Measurements from ENCODE around the gene CIB2. TPM values are rescaled to one million over a fixed set of nuclear protein-coding genes. Genes with fewer than 3 reads are reported as not detected.

The CIB2 gene
- polyA plus RNA-seq, 2 of the 4 experiments (the other 2 are of a cell fraction), result 21.2 to 25.3 TPM

GRCh38 chr15:78125267-78125666 is 6.0 kb downstream of the CIB2 start (continued):
- no peak for TF ChIP-seq RAD21 (conservative IDR thresholded peaks at IDR 0.05 in 1 of 2, IDR thresholded peaks at IDR 0.05 in 1 of 2)
- TF ChIP-seq CBX8 (IDR thresholded peaks at IDR 0.05), result no peak
- TF ChIP-seq MYC (IDR thresholded peaks at IDR 0.05; ENCODE audit: borderline replicate concordance, low read length), result no peak

- Histone ChIP-seq H3K9me3 (no peaks in the 10 kb centered on the region), H3K27ac (no peak overlapping the region), H3K4me2 (no peak overlapping the region), H3K4me1 (no peaks in the 10 kb centered on the region), H3K4me3 (no peak overlapping the region)
- 74% methylated on average over 5 of the region's 5 CpGs for WGBS (ENCODE audit: missing lambda C conversion rate)
- POLR2A ChIA-PET, result no interaction called here
- FAIRE-seq (no peak), DNase-seq (ENCODE audit: low read depth in 1 of 2, low spot score in 1 of 2) (no peak), ATAC-seq (no peak)
- TF ChIP-seq CEBPB (IDR thresholded peaks at IDR 0.05) (no peak), HOXA7 (CRISPR knock-in tag; IDR thresholded peaks at IDR 0.05) (no peak), POLR2A (IDR thresholded peaks at IDR 0.05; ENCODE audit: low read length) (no peak)
- CTCF ChIA-PET, result interaction anchor here (0.7 to 6.8 kb wide), 8 partner anchors 10 to 330 kb away, joined by 3 to 79 read pairs (median 6); partner anchors contain the start of gene CIB2
These were observed 10.7 kb downstream of the CIB2 start for GRCh38 chr15:78120523-78120922.

GRCh38 chr15:78112551-78112950 is 18.7 kb downstream of the CIB2 start:
- Histone ChIP-seq H3K27ac (no peak overlapping the region), H3K4me3 (no peak overlapping the region), H3K4me2 (no peak overlapping the region), H3K4me1 (no peaks in the 10 kb centered on the region), H3K9me3 (no peaks in the 10 kb centered on the region)
- WGBS (ENCODE audit: missing lambda C conversion rate), result 45% methylated on average over 3 of the region's 3 CpGs
- FAIRE-seq (no peak), DNase-seq (ENCODE audit: low read depth in 1 of 2, low spot score in 1 of 2) (no peak), ATAC-seq (no peak)
- no peak for TF ChIP-seq POLR2AphosphoS2 (conservative IDR thresholded peaks at IDR 0.05; ENCODE audit: low read length)
- TF ChIP-seq KDM1A (IDR thresholded peaks at IDR 0.05; ENCODE audit: low read depth), result no peak
- TF ChIP-seq HDAC2 (IDR thresholded peaks at IDR 0.05), result no peak
- TF ChIP-seq REST (IDR thresholded peaks at IDR 0.05), result no peak
- ChIA-PET POLR2A (interaction anchor here (0.6 to 1.0 kb wide), 2 partner anchors 19 to 47 kb away, joined by 3 to 4 read pairs; partner anchors contain the start of gene CIB2), CTCF (interaction anchor here (0.6 to 11.5 kb wide), 62 partner anchors 9 to 592 kb away, joined by 3 to 265 read pairs (median 5); partner anchors contain the start of genes ACSBG1, CIB2, IDH3A and SH2D7)

GRCh38 chr15:78111788-78112187 is 19.5 kb downstream of the CIB2 start:
- ChIA-PET POLR2A (no interaction called here), CTCF (interaction anchor here (1.2 to 11.5 kb wide), 25 partner anchors 9 to 311 kb away, joined by 3 to 265 read pairs (median 16); partner anchors contain the start of genes ACSBG1, CIB2, SH2D7 and SKIC8)
- no peak overlapping the region for H3K27ac ChIP-seq
- FAIRE-seq (no peak), DNase-seq (ENCODE audit: low read depth in 1 of 2, low spot score in 1 of 2) (no peak), ATAC-seq (no peak)
- WGBS (ENCODE audit: missing lambda C conversion rate), result 39% methylated on average over 3 of the region's 3 CpGs
- TF ChIP-seq ZNF302 (CRISPR knock-in tag; IDR thresholded peaks at IDR 0.05) (no peak), MYC (IDR thresholded peaks at IDR 0.05; ENCODE audit: borderline replicate concordance, low read length) (no peak), REST (IDR thresholded peaks at IDR 0.05) (no peak), ZFP36 (IDR thresholded peaks at IDR 0.05; ENCODE audit: borderline replicate concordance, partially characterized antibody) (no peak), PHF8 (IDR thresholded peaks at IDR 0.05; ENCODE audit: borderline replicate concordance, low read depth) (no peak), CEBPB (IDR thresholded peaks at IDR 0.05) (no peak), MAZ (IDR thresholded peaks at IDR 0.05; ENCODE audit: borderline replicate concordance, low read depth, low read length) (no peak), JUNB (IDR thresholded peaks at IDR 0.05) (no peak)
- no peak overlapping the region for H3K4me2 ChIP-seq
- no peak overlapping the region for H3K4me3 ChIP-seq
- H3K9me3 ChIP-seq, result no peaks in the 10 kb centered on the region
- no peaks in the 10 kb centered on the region for H3K4me1 ChIP-seq

Measured in A549 (cell line).